ENCODE results near the gene GALNT6. TPM values are rescaled to one million over a fixed set of nuclear protein-coding genes. Genes with fewer than 3 reads are reported as not detected.

The GALNT6 gene
- total RNA-seq, 1 donor from 2014 or later, result 32.4 TPM

DNA sequence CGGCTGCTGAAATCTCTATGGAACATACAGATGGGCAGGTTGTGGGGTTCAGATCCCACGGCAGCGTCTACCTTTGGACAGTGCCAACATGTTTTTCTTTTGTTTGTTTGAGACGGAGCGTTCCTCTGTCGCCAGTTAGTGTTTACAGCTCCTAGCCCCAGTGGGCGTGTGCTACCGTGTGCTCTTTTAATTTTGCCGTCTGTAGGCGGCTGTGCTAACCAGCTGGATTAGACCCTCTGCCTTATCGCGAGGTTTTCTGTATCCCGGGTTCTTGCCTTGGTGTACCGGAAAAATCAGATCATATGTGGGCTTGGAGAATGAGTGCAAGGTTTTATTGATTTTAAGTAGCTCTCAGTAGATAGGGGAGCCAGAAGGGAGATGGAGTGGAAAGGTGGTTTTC lies 9.8 kb upstream of the GALNT6 start:
- no peak overlapping the region for H3K4me3 ChIP-seq (ENCODE audit: low read depth, low read length)
- TF ChIP-seq, protein P1, sequence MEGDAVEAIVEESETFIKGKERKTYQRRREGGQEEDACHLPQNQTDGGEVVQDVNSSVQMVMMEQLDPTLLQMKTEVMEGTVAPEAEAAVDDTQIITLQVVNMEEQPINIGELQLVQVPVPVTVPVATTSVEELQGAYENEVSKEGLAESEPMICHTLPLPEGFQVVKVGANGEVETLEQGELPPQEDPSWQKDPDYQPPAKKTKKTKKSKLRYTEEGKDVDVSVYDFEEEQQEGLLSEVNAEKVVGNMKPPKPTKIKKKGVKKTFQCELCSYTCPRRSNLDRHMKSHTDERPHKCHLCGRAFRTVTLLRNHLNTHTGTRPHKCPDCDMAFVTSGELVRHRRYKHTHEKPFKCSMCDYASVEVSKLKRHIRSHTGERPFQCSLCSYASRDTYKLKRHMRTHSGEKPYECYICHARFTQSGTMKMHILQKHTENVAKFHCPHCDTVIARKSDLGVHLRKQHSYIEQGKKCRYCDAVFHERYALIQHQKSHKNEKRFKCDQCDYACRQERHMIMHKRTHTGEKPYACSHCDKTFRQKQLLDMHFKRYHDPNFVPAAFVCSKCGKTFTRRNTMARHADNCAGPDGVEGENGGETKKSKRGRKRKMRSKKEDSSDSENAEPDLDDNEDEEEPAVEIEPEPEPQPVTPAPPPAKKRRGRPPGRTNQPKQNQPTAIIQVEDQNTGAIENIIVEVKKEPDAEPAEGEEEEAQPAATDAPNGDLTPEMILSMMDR (conservative IDR thresholded peaks at IDR 0.05; ENCODE audit: low read depth, low read length), result no peak
- DNase-seq (ENCODE audit: low read depth), result no peak

DNA sequence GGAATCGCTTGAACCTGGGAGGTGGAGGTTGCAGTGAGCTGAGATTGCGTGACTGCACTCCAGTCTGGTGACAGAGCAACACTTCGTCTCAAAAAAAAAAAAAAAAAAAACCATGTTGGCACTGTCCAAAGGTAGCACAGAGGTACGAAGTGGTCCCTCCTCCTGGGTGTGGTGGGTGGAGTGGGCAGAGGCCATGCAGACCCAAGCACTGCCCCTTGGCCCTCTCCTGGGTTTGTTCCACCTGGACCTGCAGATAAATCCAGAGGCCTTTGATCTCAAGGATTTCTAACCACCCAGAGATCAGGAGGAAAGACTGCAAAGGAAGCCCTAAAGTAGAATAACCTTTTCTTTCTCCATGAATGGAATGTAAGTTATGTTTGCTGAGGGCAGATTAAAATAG lies 8.7 kb upstream of the GALNT6 start:
- DNase-seq (ENCODE audit: low read depth), result no peak
- TF ChIP-seq, protein P1 (conservative IDR thresholded peaks at IDR 0.05; ENCODE audit: low read depth, low read length), result no peak
- H3K4me3 ChIP-seq (ENCODE audit: low read depth, low read length), result no peak overlapping the region

DNA sequence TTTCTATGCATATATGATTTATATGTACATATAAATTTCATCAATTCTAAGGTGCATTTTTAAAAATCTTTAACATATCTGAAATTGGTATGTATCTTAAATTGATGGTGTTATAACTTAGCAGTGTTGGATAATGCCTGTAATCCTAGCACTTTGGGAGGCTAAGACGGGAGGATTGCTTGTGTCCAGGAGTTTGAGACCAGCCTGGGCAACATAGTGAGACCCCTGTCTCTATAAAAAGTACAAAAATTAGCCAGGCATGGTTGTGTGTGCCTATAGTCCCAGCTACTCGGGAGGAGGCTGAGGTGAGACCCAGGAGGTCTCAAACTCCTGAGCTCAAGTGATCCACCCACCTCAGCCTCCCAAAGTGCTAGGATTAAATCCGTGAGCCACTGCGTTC lies 6.5 kb upstream of the GALNT6 start:
- TF ChIP-seq, protein P1 (conservative IDR thresholded peaks at IDR 0.05; ENCODE audit: low read depth, low read length), result no peak
- H3K4me3 ChIP-seq (ENCODE audit: low read depth, low read length), result no peak overlapping the region
- DNase-seq (ENCODE audit: low read depth), result no peak

DNA sequence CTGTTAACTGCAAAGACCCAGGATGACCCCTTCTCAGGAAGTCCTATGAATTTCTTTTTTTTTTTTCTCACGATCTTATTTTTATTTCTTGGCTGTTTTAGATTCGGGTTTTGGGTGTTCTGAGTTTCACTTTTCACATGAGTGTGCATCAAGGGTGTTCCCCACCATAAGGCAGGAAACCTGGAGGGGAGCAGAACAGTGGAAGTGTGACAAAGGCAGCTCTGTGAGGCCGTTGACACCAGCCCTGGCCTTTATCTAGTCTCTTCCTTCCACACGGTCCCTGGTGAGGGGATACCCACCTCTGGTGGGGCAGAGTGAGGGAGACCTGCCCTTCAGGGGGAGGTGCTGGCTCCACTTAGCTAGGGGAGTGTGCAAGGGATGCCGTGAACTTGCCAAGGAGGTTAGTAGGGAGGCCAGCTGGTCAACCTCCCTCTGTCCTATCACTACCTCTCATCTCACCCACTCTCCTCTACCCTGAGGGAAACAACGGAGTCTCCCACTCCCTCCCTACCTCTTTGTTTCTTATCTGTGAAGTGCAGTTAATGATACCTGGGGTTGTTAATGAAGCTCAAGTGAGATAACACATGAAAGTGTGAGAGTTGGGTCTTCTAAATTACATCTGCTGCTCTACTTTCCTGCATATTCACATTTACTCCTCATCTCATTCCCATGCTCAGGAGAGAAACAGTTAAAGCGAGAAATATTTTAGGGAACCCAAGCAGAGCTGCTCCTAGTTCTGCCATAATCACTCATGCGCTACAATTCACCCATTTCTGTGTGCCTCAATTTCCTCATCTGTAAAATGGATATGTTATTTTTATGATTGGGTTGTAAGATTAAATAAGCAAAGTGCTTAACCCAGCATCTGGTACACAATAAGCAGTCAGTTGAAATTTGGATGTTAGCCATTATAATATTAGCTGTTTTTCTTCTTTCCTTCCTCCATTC lies 4.4 kb upstream of the GALNT6 start:
- TF ChIP-seq, protein P1 (conservative IDR thresholded peaks at IDR 0.05; ENCODE audit: low read depth, low read length), result no peak
- no peak for DNase-seq (ENCODE audit: low read depth)
- no peak overlapping the region for H3K4me3 ChIP-seq (ENCODE audit: low read depth, low read length)

DNA sequence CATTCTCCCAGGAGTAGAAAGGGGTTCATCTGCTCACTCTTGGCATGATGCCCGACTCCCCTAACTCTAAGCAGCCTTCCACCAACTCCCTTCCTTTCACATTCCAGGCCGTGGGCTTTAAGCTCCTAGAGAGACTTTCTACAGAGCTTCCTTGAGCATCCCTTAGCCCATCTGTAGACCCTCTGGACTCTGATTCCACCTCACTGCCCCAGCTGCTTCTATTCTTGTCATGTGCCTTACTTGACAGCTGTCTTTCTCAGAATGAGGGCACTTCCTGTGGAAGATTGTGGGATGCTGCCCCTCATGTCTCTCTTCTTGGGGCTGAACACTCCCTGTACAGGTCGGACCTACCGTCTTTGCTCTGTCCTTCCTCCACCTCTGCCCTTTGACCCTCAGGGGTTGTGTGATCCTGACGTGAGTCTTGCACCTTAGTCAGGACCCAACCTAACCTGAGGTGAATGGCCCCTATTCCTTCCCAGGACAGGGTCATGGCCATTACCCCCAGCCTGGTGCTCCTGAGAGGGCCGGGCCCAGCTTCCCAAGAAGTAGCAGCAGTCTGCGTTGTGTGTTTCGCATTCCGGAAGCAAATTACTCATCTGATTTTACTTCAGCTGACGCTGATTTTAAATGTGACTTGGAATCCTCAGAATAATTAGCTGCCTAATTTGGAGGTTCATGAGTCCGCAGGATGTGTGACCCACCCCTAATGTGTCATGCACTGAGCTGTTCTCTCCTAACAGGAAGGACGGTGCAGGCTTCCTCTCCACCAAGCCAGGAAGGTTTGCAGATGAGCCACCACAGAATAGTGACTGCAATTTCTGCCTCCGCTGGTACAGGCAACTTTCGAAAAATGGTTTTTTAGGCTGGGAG lies 2.7 kb upstream of the GALNT6 start:
- DNase-seq (ENCODE audit: low read depth), result peak; percentile 55
- no peak overlapping the region for H3K4me3 ChIP-seq (ENCODE audit: low read depth, low read length)
- TF ChIP-seq, protein P1 (conservative IDR thresholded peaks at IDR 0.05; ENCODE audit: low read depth, low read length), result no peak

DNA sequence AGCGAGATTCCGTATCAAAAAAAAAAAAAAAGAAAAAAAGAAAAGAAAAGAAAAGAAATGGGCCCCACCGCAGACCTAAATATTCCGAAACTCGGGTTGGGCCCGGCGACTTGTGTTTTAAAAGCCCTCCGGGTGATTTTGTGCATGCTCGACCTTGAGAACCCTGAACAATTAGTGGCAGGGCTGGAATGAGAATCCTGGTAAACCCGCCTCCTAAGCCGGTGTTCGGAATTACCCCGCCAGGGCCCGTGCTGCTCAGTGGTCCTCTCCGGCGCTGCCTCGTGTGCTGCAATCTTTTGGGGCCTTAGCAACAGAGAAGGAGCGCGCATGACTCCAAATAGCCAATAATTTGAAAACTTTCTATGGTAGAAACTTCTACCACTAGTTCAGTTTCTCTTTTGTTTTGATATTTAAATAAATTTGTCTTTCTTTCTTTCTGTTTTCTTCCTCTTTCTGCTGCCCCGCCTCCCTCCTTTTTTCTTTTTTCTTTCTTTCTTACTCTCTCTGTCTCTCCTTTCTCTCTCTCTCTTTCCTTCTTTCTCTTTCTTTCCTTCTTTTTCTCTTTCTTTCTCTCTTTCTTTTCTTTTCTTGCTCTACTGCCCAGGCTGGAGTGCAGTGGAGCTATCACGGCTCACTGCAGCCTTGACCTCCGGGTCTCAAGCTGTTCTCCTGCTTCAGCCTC lies 1.5 kb upstream of the GALNT6 start:
- H3K4me3 ChIP-seq (ENCODE audit: low read depth, low read length), result peak overlapping the region; percentile 29
- TF ChIP-seq, protein P1 (conservative IDR thresholded peaks at IDR 0.05; ENCODE audit: low read depth, low read length), result no peak
- DNase-seq (ENCODE audit: low read depth), result no peak

Measured in epithelial cell of proximal tubule (primary cell).